T-helper 1 cell treated with Interleukin-12 subunit alpha and Interleukin-12 subunit beta and Interleukin-4 antibody, amounts not matched to agents 30 μg/mL and 1 μg/mL, for 36 hours (primary cell): ENCODE data around the gene CGREF1.
A peak's percentile ranks its signal among the peaks of the same experiment; 100 is the strongest.
"Not testable (repeated sequence)": the region's sequence is repeated elsewhere in the genome, so short reads cannot be mapped to it uniquely, and the experiment has no call there.

ENCODE experiments used
- H3K27ac Mint-ChIP-seq: one replicate; pipeline ENCODE4 v1.8.0; 2021; ENCODE audit warnings: mild to moderate bottlenecking, mixed read lengths
- H3K27me3 Mint-ChIP-seq: one replicate; pipeline ENCODE4 v1.8.0; 2021; ENCODE audit warnings: low read depth, mixed read lengths
- H3K36me3 Mint-ChIP-seq: one replicate; pipeline ENCODE4 v1.8.0; 2021; ENCODE audit warnings: low read depth, mixed read lengths
- H3K4me1 Mint-ChIP-seq: one replicate; pipeline ENCODE4 v1.8.0; 2021; ENCODE audit warnings: low read depth, mixed read lengths
- H3K4me3 Mint-ChIP-seq: one replicate; pipeline ENCODE4 v1.8.0; 2021; ENCODE audit warnings: mild to moderate bottlenecking, moderate library complexity, mixed read lengths
- H3K9me3 Mint-ChIP-seq: one replicate; pipeline ENCODE4 v1.8.0; 2021; ENCODE audit warnings: mixed read lengths

Gene CGREF1

DNA sequence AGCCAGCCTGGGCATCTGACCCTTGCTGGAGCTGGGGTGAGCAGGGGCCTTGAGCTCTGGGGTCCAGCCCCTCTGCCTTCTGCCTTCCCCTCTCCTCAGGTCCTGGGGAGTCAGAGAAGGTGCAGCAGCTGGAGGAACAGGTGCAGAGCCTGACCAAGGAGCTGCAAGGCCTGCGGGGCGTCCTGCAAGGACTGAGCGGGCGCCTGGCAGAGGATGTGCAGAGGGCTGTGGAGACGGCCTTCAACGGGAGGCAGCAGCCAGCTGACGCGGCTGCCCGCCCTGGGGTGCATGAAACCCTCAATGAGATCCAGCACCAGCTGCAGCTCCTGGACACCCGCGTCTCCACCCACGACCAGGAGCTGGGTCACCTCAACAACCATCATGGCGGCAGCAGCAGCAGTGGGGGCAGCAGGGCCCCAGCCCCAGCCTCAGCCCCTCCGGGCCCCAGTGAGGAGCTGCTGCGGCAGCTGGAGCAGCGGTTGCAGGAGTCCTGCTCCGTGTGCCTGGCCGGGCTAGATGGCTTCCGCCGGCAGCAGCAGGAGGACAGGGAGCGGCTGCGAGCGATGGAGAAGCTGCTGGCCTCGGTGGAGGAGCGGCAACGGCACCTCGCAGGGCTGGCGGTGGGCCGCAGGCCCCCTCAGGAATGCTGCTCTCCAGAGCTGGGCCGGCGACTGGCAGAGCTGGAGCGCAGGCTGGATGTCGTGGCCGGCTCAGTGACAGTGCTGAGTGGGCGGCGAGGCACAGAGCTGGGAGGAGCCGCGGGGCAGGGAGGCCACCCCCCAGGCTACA is 36.8 kb downstream of the CGREF1 start:
- Mint-ChIP-seq H3K9me3 (no peaks in the 10 kb centered on the region), H3K27me3 (no peaks in the 10 kb centered on the region), H3K4me1 (peaks cover 37% of the 10 kb centered on the region), H3K27ac (no peak overlapping the region), H3K4me3 (no peak overlapping the region), H3K36me3 (no peaks in the 10 kb centered on the region)

DNA sequence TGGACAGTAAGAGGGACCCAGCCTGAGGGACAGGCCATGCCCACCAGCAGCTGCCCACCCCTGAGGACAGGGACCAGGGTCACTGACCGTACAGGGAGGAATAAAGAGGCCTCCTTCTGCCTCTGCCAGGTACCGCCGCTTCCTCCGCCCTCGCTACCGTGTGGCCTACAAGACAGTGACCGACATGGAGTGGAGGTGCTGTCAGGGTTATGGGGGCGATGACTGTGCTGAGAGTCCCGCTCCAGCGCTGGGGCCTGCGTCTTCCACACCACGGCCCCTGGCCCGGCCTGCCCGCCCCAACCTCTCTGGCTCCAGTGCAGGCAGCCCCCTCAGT is 38.4 kb downstream of the CGREF1 start:
- Mint-ChIP-seq H3K36me3 (peaks cover 2% of the 10 kb centered on the region), H3K27ac (peak overlapping the region; percentile 98), H3K9me3 (no peaks in the 10 kb centered on the region), H3K4me1 (peaks cover 44% of the 10 kb centered on the region), H3K4me3 (peak overlapping the region; percentile 80), H3K27me3 (no peaks in the 10 kb centered on the region)

DNA sequence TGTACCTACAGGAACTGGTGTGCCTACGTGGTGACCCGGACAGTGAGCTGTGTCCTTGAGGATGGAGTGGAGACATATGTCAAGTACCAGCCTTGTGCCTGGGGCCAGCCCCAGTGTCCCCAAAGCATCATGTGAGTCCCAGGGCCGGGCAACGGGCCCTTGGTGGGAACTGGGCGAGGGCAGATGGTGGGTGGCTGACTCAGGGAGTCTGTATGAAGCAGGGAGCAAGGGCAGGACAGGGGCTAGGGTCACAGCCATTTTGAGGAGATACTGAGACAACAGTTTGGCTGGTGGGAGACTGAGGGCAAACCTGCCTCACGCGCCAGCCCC is 38.8 kb downstream of the CGREF1 start:
- peaks cover 2% of the 10 kb centered on the region for H3K36me3 Mint-ChIP-seq
- H3K27ac Mint-ChIP-seq = peak overlapping the region; percentile 76
- peaks cover 44% of the 10 kb centered on the region for H3K4me1 Mint-ChIP-seq

DNA sequence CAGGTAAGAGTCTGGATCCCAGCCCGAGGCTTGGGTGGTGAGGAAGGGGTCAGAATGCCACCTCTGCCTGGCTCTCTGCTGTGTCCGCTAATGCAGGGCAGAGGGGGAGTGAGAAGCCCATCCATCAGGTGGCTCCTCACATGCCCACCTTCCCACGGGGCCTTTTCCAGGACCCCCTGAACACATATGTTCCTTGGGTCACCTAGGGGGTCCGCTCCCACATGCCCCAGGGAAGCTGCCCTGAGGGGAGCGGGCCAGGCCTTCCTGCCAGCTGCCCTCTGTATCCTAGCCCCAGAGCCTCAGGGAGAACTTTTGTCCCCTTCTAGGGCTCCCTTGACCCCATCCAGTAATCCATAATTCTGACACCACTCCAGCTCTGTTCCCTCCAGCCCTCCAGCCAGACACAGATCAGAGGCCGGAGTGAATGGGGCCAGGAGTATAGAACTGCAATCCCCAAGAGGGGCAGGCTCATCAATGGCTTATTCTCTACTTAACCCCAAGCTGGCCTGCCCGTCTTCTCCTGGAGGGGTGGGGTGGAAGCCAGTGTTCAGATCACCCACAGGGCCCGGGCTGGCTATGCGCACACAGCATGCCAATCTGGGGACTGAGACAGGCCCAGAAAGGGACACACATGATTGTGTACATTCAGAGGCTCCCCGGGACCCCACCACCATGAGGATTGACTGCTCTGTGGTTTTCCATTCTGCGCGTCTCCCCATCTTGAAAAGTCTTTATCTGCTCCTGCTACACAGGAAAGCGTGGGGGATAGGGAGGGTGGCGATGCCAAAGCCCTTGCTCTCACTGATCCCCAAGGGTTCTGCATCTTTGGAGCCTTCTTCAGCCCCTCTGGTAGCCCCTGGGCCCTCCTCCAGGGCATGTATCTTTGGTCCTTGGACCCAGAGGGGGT is 39.4 kb downstream of the CGREF1 start:
- Mint-ChIP-seq H3K27me3 (no peaks in the 10 kb centered on the region), H3K27ac (no peak overlapping the region), H3K9me3 (no peaks in the 10 kb centered on the region), H3K4me1 (peaks cover 50% of the 10 kb centered on the region), H3K4me3 (no peak overlapping the region), H3K36me3 (peaks cover 2% of the 10 kb centered on the region)

More for the DNA sequence above, 38.8 kb downstream of the CGREF1 start:
- Mint-ChIP-seq H3K4me3 (no peak overlapping the region), H3K9me3 (no peaks in the 10 kb centered on the region), H3K27me3 (no peaks in the 10 kb centered on the region)

DNA sequence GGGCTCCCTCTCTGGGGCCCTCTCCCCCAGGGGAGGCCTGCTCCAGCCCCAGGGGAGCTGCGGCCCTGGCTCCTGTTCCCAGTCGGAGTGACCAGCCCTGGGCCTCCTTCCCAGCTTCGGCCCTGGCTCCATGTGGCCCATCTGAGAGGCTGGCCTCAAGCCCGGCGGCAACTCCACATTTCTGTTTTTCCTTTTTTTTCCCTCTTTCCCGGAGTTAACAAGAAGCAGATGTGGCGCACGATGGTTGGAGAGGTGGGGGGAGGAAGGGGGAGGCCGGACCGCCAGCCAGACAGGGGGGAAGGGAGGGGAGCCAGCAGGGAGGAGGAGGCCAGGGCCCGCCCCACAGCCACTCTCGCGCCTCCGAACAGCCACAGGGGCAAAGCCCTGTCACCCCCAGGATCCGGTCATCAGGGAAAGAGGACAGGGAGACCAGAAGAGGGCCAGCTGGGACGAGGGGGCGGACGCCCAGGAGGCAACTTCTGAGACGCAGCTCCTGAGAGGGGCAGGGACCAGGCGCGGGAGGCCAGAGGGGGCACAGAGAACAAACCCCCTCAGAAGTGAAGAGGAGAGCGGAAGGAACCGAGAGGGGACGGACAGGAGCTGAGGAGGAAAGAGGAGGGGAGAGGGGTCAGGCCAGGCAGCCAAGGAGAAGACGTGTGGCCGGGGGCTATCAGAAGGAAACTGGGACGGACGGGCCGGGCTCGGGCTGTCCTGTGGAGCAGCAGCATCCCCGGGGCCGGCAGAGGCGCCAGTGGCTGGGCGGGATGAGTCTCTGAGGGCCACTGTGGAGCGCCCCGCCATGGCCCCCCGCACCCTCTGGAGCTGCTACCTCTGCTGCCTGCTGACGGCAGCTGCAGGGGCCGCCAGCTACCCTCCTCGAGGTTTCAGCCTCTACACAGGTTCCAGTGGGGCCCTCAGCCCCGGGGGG is 40.4 kb downstream of the CGREF1 start, which contains the start of gene EMILIN1:
Gene EMILIN1, plus strand, starts transcription at position 349 of the 928 bp plus-strand sequence. Its CDS starts 451 bp downstream, at position 800.
- Mint-ChIP-seq H3K27me3 (no peaks in the 10 kb centered on the region), H3K4me1 (peaks cover 50% of the 10 kb centered on the region), H3K27ac (peak within 1 kb of the TSS; percentile 67), H3K4me3 (no peak within 1 kb of the TSS), H3K36me3 (peaks cover 4% of the 10 kb centered on the region), H3K9me3 (no peaks in the 10 kb centered on the region)

DNA sequence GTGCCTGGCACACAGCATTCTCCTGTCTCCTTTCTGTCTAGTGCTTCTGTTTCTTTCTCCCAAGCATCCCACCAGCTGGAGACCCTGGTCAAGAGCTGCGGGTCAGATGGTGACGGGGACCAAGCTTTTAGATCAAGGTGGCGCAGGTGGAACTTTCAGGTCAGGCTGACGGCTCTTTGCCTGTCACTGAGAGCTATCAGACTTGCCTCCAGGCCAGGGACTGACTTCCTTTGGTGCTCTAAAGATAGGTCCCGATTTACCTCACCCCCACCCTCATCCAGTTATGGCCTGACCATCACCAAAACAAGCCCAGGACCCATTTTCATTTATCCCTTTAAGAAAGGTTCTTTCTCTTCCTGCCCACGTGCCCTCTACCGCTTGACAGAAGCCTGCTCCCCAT is 41.7 kb downstream of the CGREF1 start:
- H3K36me3 Mint-ChIP-seq = peaks cover 4% of the 10 kb centered on the region
- H3K9me3 Mint-ChIP-seq = no peaks in the 10 kb centered on the region
- no peaks in the 10 kb centered on the region for H3K27me3 Mint-ChIP-seq
- H3K27ac Mint-ChIP-seq = no peak overlapping the region
- no peak overlapping the region for H3K4me3 Mint-ChIP-seq
- peaks cover 58% of the 10 kb centered on the region for H3K4me1 Mint-ChIP-seq

DNA sequence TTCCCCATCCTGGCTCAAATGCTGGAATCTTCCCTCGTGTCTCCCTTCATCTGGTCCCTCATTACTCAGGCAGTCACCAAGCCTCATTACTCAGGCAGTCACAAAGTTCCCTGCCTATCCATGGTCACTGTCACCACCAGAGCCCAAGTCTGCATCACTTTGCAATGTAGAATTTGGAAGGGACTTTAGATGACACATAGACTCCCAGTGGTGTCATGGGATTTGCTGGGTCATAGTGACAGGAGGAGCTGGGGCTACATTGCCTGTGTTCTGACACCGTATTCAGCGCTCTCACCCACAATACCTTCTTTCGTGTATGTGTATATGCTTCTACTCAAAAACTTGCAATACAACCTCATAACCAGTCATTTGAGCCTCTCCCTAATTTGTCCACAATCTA is 42.6 kb downstream of the CGREF1 start:
- H3K27me3 Mint-ChIP-seq = no peaks in the 10 kb centered on the region
- peak overlapping the region; percentile 49 for H3K4me3 Mint-ChIP-seq
- peaks cover 4% of the 10 kb centered on the region for H3K36me3 Mint-ChIP-seq
- H3K4me1 Mint-ChIP-seq = peaks cover 57% of the 10 kb centered on the region
- H3K9me3 Mint-ChIP-seq = no peaks in the 10 kb centered on the region
- peak overlapping the region; percentile 88 for H3K27ac Mint-ChIP-seq

DNA sequence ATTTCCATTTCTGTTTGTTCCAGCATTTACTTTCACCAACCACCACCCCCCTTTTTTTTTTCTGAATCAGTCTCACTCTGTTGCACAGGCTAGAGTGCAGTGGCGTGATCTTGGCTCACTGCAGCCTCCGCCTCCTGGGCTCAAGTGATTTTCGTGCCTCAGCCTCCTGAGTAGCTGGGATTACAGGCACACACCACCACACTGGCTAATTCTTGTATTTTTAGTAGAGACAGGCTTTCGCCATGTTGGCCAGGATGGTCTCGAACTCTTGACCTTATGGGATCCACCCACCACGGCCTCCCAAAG is 43.4 kb downstream of the CGREF1 start:
- Mint-ChIP-seq H3K4me1 (peaks cover 53% of the 10 kb centered on the region), H3K27ac (peak overlapping the region; percentile 85)
- not testable (repeated sequence) for H3K36me3 Mint-ChIP-seq, H3K27me3 Mint-ChIP-seq, H3K4me3 Mint-ChIP-seq, H3K9me3 Mint-ChIP-seq

DNA sequence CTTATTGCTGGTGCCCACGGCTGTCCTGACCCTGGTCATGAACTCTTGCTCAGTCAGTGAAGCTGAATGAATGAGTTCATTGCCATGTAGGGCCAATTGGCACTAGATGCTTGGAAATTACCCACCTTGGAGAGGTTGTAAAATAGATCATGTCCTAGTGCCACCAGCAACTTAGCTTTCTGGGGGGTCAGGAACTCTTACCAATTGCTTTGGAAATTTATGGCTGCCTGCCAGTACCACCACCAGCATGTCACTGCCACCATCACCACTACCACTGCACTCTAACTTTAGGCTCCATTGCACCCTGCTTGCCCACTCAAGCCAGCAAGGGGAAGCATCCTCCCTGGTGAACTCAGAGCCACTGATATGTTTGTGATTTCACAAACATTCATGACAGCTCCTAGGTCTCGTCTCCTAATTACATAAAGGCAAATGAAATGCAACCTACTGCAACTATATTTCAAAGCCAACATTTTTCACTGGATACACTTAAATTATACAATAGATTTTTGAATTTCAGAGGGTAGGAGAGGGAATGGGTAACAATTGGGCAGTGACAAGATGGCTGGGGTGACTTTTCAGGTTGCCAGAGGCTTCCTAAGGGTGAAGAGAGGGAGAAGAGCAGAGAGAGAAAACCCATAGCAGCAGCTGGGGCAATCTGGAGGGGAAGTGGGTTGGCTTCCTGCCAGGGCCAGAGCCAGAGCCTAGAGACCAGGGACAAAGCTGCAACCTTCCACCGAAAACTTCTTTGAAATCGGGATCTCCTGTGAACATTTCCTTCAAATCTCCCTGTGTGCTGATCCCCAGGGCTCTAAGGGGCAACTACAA is 44.0 kb downstream of the CGREF1 start:
- Mint-ChIP-seq H3K4me3 (peak overlapping the region; percentile 41), H3K27me3 (no peaks in the 10 kb centered on the region), H3K4me1 (peaks cover 54% of the 10 kb centered on the region), H3K27ac (peak overlapping the region; percentile 85), H3K36me3 (peaks cover 12% of the 10 kb centered on the region), H3K9me3 (no peaks in the 10 kb centered on the region)

DNA sequence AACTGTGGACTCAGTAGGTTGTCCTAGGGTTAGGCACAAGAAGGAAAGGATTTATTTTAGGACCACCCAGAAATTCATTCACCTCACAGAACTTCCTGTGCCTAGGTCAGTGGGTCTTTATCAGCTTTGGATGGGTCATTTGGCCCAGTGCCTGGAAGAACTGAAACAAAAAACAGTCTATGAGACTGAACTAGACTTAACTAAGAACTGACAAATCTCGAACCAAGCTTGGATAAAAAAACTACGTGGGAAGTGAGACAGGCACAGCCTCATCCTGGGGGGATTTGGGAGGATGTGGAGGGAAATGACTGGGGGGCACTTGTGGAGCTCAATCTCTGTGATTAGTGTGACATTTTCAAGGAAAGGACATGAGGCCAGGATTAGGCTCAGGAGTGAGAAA is 45.1 kb downstream of the CGREF1 start:
- no peaks in the 10 kb centered on the region for H3K27me3 Mint-ChIP-seq
- H3K4me3 Mint-ChIP-seq = no peak overlapping the region
- H3K4me1 Mint-ChIP-seq = peaks cover 64% of the 10 kb centered on the region
- H3K27ac Mint-ChIP-seq = peak overlapping the region; percentile 74
- H3K9me3 Mint-ChIP-seq = no peaks in the 10 kb centered on the region
- peaks cover 24% of the 10 kb centered on the region for H3K36me3 Mint-ChIP-seq

DNA sequence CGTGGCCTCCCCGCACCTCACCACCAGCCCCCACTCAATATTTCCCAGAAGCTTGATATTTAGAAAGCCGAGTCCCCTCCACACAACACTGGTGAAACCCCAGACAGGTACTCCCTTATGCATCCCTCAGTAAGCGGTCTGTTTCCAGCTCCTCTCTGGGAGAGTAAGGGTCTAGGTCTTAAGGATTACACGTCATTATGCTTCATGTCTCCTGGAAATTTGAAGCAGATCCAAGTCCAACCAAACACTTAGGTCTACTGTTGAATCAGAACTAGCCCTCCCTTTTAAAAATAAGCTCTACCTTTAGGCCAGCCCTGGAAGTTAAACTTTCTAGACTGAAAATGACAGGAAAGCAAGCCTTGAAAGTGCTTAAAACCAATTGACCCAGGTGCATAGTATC is 46.0 kb downstream of the CGREF1 start:
- no peaks in the 10 kb centered on the region for H3K9me3 Mint-ChIP-seq
- H3K4me1 Mint-ChIP-seq = peaks cover 66% of the 10 kb centered on the region
- H3K4me3 Mint-ChIP-seq = peak overlapping the region; percentile 83
- H3K27me3 Mint-ChIP-seq = no peaks in the 10 kb centered on the region
- peak overlapping the region; percentile 88 for H3K27ac Mint-ChIP-seq
- H3K36me3 Mint-ChIP-seq = peaks cover 32% of the 10 kb centered on the region

DNA sequence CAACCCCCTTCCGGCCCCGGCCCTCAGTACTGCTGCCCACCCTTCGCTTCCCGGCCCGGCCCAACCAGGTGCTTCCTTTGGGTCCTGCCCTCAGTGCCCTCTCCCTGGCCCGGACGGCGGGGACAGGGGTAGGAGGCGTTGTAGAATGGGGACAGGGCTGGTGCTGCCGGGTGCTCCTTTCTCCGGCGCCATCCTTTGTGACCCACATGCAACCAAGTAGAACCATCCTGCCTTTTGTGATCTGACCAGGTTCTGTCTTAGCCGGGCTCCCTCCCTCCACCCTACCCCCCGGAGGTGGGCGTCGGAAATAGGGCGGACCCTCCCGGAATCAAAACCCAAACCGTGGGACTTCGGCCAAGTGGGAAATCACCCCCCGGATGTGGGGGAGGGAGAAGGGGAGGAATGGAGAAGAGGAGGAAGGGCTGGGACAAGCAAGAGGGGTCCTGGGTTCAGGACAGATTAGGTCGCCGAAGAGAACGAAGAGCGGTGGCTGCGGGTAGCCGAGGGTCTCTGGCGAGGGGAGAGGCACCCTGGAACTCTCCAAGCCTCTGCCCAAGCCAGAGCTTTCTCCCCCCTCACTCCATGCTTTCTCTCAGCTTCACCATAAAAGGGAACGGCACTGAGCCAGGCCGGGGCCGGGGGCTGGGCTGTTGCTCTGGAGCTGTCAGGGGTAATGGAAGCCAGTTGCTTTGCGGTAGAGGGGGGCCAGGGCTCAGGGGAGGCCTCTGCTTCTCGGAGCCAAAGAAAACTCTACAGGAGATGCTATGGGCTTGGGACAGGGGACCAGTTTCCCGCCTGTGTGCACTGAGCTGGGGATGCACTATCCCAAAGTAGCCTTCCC is 46.7 kb downstream of the CGREF1 start:
- peak overlapping the region; percentile 83 for H3K4me3 Mint-ChIP-seq
- H3K4me1 Mint-ChIP-seq = peaks cover 66% of the 10 kb centered on the region
- no peaks in the 10 kb centered on the region for H3K9me3 Mint-ChIP-seq

More for the DNA sequence above, 46.7 kb downstream of the CGREF1 start:
- H3K27ac Mint-ChIP-seq = peak overlapping the region; percentile 88
- peaks cover 35% of the 10 kb centered on the region for H3K36me3 Mint-ChIP-seq
- H3K27me3 Mint-ChIP-seq = no peaks in the 10 kb centered on the region
